IPS-11a (cell line): ENCODE results near the gene LCORL.
"Not testable (repeated sequence)": the region's sequence is repeated elsewhere in the genome, so short reads cannot be mapped to it uniquely, and the experiment has no call there.

Experiments used
- H3K4me3 ChIP-seq: one replicate; pipeline ENCODE4 v1.5.1; 2013; ENCODE audit warnings: low read depth, low read length, control low read depth

The LCORL gene

DNA sequence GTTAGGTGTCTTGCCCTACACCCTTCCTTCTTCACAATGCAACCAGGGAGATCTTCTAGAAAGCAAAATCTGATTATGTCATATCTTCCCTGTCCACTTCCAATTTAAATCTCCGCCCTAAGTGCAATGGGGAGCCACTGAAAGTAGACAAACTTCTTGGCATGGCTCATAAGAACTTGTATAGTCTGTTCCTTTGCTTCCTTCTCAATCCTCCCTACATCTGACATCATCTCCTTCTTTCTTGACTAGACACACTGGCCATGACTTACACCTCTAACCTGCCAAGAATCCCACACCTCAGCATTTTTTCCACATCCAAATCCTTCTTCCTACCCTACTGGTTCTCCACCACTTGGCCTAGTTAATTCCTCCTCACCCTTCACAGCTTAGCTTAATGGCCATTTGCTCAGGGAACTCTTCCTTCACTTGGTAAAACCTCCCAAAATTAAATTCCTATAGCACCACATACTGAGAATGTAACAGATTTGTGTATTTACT lies 155.6 kb downstream of the LCORL start:
- H3K4me3 ChIP-seq, result no peak overlapping the region

DNA sequence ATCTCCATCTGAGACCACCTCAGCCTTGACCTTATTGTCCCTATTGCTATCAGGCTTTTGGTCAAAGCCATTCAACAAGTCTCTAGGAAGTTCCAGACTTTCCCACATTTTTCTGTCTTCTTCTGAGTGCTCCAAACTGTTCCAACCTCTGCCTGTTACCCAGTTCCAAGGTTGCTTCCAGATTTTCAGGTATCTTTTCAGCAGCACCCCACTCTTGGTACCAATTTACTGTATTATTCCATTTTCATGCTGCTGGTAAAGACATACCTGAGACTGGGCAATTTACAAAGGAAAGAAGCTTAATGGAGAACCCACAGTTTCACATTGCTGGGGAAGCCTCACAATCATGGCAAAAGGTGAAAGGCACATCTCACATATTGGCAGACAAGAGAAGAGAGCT lies 159.6 kb downstream of the LCORL start:
- H3K4me3 ChIP-seq, result not testable (repeated sequence)

DNA sequence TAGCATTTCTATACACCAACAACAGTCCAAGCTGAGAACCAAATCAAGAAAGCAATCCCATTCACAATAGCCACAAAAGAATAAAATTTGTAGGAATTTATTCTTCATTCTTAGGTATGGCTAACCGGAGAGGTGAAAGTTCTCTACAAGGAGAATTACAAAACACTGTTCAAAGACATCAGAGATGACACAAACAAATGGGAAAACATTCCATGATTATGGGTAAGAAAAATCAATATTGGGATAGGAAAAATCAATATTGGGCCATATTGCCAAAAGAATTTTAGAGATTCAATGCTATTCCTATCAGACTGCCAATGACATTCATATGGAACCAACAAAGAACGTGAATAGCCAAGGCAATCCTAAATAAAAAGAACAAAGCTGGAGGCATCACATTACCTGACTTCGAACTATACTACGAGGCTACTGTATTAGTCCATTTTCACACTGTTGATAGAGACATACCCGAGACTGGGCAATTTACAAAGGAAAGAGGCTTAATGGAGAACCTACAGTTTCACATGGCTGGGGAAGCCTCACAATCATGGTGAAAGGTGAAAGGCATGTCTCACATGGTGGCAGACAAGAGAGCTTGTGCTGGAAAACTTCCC lies 161.7 kb downstream of the LCORL start:
- no peak overlapping the region for H3K4me3 ChIP-seq

DNA sequence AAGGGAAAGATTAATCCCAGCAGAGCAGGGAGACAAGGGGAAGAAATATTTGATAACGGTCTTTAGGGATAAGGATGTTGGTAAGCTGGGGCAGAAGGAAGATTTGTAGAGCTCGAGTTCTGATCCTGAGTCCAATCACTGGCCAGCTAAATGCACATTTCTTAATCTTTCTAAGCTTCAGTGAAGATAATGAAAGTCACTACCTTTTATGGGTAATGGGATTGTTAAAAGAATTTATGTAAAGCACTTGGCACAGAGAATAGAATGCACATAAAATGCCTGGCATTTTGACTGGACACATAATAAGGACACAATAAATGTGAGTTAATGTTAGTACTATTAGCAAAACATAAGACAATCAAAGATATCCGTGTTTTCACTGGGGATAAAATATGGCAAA lies 167.5 kb downstream of the LCORL start:
- H3K4me3 ChIP-seq, result no peak overlapping the region

DNA sequence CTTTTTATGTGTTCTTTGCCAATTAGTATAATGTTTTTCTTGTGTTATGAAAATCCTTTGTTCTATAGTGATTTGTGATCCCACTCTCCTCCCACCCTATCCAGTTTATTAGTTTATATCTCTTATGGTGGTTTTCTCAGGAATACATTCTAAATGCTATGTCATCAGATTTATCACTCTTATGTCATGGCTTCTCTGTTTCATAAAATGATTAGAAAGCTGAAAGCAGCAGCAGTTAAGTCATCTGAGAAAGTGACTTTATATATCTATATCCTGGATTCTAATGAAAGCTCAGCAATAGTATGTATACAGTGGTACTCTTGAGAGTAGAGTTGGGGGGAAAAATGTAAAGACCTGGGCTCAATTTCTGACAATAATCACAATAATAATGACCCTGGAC lies 169.6 kb downstream of the LCORL start:
- no peak overlapping the region for H3K4me3 ChIP-seq

DNA sequence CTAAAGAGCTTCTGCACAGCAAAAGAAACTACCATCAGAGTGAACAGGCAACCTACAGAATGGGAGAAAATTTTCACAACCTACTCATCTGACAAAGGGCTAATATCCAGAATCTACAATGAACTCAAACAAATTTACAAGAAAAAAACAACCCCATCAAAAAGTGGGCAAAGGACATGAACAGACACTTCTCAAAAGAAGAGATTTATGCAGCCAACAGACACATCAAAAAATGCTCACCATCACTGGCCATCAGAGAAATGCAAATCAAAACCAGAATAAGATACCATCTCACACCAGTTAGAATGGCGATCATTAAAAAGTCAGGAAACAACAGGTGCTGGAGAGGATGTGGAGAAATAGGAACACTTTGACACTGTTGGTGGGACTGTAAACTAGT lies 171.3 kb downstream of the LCORL start:
- not testable (repeated sequence) for H3K4me3 ChIP-seq

DNA sequence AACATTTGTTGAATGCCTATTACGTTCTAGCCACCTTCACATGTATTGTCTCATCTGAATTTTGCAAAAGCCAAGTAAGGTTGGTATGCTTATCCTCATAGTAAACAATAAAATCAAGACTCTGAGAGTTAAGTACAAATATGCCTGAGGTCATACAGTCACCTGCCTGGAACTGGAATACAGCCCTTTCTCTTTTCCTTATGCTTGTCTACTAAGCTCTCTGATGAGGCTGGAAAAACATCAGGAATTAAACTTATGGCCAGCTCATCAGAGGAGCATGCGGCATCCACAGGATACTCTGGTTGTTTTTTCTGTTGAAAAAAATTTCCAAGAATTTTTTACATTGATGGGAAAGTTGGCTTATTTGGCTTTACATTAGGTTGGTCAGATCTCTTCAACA lies 175.3 kb downstream of the LCORL start:
- H3K4me3 ChIP-seq, result no peak overlapping the region

DNA sequence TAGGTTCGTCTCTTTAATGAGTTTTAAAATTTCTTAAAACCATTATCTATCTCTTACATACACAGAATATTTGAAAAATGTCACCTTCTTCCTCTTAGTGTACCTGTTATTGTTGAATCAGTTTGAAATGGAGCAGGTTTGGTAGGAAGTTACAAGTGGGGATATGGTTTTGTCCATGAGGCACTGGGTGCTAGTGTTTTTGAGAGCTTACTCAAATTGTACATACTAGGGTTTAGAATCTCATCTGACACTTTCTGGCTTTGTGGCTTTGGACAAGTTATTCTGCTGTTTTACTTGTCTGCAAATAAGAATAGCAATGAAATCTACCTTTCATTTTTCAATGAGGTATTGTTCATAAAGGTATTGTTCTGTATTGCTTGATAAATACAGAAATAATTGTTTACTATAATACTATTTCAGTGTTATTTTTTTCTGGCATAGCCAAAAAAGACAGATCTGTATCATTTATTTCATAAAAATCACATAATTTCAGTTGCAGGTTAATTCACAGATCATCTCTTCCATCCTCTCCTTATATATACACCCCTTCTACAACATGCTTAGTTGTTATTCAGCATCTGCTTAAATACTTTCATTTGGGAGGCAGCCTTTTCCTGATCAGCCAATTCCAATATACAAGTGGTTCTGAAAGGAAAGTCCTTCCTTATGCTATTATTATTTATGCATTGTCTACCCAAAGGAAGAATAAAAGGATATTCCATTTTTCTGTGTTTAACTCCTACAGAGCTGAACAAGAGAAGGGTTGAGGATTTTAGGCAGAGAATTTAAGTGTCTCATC lies 197.5 kb downstream of the LCORL start:
- no peak overlapping the region for H3K4me3 ChIP-seq

DNA sequence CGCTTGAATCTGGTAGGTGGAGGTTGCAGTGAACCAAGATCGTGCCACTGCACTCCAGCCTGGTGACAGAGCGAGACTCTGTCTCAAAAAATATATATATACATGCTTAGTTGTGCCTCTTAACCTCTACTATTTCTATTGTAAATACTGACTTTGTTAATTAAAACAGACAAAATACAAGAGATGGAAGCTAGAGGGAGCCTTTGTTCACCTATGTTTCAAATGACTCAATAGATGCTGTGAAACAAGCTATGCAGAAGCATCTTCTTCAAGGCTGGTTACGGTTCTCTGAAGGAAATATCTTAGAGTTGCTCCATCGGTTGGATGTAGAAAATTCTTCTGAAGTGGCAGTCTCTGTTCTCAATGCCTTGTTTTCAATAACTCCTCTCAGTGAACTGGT lies 204.5 kb downstream of the LCORL start:
- H3K4me3 ChIP-seq, result no peak overlapping the region

DNA sequence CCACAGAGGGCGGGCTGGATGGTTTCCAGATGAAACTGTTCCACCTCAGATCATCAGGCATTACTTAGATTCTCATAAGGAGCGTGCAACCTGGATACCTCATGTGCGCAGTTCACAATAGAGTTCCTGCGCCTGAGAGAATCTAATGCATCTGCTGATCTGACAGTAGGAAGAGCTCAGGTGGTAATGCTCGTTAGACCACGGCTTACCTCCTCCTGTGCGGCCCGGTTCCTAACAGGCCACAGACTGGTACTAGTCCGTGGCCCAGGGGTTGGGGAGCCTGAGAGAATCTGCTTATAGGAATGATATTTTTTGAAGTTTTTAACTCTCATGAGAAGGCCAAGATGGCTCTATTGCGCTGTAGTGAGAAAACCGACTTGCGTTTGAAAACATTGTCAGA lies 205.4 kb downstream of the LCORL start:
- H3K4me3 ChIP-seq, result no peak overlapping the region

DNA sequence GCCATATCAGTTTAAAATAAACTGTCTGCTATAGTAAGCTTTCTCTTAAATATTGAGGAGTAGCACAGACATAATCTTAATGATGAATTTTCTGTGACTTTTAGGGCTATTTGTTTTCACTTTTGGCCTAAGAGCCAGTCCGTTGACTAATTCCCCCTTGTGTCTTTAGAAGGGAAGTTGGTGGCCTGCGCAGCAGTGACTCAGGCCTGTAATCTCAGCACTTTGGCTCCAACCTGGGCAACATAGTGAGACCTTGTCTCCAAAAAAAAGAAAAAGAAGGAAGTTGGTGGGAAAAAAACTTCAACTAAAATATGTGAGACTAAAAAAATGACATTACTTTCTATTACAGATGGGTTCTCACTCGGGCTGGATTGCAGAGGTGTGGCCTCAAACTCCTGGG lies 207.4 kb downstream of the LCORL start:
- H3K4me3 ChIP-seq, result no peak overlapping the region

DNA sequence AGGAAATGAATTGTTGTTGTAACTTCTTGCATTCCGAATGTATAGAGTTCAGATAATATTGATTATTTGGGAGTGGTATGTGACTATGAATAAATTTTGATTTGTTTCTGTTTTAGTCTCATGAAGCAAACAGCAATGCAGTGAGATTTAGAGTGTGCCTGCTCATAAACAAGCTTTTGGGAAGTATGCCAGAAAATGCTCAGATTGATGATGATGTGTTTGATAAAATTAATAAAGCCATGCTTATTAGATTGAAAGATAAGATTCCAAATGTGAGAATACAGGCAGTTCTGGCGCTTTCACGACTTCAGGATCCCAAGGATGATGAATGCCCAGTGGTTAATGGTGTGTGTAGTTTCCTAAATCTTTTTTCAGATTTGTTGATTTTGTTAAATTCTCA lies 208.8 kb downstream of the LCORL start:
- H3K4me3 ChIP-seq, result no peak overlapping the region

DNA sequence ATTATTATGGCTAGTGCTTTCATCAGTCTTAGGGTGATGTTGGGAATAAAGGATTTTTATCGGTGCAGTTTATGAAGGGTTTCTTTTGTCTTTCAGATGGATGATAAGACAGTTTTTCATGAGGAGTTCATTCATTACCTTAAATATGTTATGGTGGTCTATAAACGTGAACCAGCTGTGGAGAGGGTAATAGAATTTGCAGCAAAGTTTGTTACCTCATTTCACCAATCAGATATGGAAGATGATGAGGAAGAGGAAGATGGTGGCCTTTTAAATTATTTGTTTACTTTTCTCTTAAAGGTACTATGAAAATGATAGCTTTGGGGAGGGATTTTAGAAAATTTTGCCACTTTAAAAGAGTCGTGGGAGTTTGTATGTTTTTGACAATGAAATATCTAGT lies 209.4 kb downstream of the LCORL start:
- H3K4me3 ChIP-seq, result peak overlapping the region; percentile 95

DNA sequence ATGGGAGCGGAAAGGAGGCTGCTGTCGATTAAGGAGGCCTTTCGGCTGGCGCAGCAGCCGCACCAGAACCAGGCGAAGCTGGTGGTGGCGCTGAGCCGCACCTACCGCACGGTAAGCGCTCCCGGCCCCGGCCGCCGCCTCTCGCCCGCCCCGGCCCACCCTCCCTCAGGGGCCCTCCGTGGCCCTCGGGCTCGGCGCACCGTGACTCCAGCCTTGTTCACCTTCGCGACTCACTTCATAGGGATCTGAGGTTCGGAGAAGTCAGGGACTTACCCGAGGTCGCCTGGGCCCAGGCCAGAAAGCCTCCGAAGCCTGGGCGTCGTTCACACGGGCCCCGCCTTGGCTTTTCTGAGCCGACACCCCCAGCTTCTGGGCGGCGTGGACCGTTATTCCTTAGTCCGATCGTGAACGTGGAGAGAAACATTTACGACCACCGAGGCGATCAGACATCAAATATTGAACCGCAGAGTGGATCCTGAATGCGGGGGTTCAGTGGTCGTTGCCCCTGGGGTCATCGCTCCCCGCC lies 210.4 kb downstream of the LCORL start:
- H3K4me3 ChIP-seq, result peak overlapping the region; percentile 95

DNA sequence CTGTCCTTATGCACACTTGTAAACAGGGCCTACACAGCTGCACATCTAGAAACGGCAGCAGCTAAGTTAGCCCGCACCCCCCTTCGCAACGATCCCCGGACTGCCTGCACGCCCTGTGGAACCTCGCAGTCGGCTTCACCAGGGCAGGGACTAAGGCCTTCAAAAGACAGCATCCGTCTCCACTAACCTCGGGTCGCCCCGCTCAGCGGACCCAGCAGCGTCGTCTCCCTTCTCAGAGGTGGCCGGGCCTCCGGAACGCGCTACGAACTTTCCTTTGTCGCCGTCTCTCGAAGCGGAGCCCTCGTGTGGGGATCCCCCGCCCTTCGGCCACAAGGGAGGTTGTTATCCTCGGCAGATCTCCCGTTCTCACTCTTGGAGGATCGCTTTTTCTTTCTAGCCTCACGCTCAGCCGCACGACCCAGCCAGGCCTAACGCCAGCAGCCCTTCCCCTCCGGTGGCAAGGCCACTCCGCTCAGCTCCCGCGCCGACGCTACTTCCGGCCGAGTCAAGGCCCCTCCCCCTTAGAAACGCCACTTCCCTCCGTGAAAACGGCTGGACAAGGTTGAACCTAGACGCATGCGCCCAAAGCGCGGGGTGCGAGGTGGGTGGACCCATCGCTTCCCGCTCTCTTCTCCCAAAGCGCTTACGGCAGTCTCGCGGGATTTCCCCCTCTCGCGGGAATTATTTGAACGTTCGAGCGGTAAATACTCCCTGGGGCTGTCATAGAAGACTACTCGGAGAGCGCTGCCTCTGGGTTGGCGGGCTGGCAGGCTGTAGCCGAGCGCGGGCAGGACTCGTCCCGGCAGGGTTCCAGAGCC lies 211.1 kb downstream of the LCORL start, which contains the start of the genes DCAF16 and NCAPG:
Gene DCAF16 (minus strand): TSS at position 498 of the 818 bp plus-strand sequence. CDS start 6,616 bp downstream, outside the sequence.
Gene NCAPG (plus strand): TSS at position 720 of the 818 bp plus-strand sequence. CDS start 99 bp downstream, outside the sequence.
- peak within 1 kb of the TSS; percentile 95 for H3K4me3 ChIP-seq

DNA sequence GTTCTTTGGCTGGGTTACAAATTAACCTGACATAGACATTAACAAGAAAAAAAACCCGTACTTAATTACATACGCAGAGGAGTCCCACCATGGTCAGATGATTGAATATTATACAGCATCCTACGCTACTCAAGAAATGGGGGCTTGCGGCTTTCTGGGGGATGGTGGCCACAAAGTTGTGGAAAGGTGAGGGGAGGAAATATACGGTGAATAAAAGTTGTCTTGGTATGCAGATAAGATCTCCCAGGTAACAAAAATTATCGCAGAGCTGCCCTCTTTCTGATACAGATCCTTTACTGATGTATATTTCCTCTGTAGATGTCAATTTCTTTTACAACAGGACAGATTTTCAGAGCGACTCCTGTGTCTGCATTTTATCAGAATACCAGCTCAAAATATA lies 211.9 kb downstream of the LCORL start:
- peak overlapping the region; percentile 95 for H3K4me3 ChIP-seq

DNA sequence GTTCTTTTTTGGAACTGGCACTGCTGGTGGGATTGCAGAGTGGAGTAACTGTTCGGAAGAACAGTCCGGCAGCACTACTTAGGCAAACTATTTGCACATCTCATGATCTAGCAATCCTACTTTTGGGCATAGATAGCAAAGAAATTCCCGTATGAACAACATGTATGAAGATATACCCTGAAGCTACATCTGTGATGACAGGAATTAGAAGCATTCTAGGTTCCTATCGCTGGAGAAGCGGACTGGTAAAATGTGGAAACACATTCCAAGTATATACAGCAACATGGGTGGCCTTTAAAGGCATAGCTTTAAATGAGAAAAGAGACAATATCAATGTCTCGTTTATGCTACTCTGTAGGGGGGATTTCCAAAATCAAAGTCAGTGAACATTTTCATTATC lies 214.1 kb downstream of the LCORL start:
- no peak overlapping the region for H3K4me3 ChIP-seq

DNA sequence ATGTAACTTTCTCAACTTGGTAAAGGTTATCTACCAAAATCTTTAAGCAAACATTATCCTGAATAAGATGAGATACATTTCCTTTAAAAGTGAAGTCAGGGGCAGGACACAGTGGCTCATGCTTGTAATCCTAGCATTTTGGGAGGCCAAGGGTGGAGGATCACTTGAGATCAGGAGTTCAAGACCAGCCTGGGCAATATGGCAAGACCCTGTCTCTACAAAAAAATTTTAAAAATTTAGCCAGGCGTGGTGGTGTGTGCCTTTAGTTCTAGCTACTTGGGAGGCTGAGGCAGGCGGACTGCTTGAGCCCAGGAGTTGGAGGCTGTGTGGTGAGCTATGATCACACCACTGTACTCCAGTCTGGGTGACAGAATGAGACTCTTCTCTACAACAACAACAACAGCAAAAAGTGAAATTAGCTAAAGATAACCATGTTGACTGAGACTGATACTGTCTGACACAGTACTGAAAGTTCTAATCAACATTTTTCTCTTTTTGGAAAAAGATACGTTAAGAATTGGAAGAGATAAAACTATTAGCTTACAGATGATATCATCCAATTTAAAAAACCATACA lies 215.9 kb downstream of the LCORL start:
- no peak overlapping the region for H3K4me3 ChIP-seq

DNA sequence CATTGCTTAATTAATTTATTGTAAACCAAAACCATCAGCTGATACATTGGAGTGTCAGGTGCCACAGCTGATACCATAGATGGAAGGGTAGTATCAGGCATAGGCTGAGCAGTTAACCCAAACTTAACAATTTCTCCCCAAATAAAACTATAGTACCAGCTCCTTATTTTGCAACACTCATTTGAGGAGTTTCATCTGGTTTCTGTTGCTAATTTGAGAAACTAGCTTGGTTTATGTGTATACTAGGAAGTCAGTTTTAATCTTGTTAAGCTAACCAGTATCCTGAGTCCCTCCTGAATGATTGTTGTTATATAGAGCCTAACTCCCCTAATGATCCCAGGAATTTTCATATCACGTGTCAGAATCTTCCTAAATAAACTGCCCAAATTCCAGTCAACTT lies 223.7 kb downstream of the LCORL start:
- H3K4me3 ChIP-seq, result no peak overlapping the region

DNA sequence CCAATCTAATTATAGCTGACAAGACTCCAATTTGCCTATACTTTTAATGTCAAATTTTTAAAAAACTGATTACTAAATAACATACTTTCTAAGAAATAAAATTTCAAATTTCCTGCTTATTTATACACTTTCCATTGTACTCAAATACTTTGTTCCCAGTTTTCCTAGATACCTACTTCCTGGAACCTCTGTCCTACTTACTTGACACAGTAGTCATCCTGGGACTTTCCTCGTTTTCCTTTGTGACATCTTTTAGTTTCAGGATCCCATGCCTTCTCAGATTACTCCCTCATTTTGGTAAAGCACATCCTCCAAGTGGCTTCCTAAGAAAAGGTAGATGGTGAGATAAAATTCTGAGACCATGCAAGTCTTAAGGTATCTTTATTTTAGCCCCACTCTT lies 226.8 kb downstream of the LCORL start:
- H3K4me3 ChIP-seq, result no peak overlapping the region
